SK-N-MC (cell line): ENCODE measurements around the gene SSR1.
"Not testable (repeated sequence)": the region's sequence is repeated elsewhere in the genome, so short reads cannot be mapped to it uniquely, and the experiment has no call there.

Experiments used
- EZH2 ChIP-seq: fragments of 200-600 bp; sonication (generic); IDR thresholded peaks from one replicate; pipeline ENCODE4 v1.6.1; 2017; ENCODE audit warnings: antibody characterized with exemption
- FOXP2 ChIP-seq: optimal IDR thresholded peaks from 2 replicates; pipeline ENCODE3; 2011; ENCODE audit warnings: mild to moderate bottlenecking, moderate library complexity; ENCODE audit not compliant: insufficient read depth; ENCODE audit errors: extremely low read length, control extremely low read depth
- POLR2AphosphoS5 ChIP-seq: IDR thresholded peaks from 2 replicates; pipeline ENCODE4 v1.6.1; 2012; ENCODE audit warnings: mild to moderate bottlenecking, low read depth, low read length, borderline replicate concordance

DNA sequence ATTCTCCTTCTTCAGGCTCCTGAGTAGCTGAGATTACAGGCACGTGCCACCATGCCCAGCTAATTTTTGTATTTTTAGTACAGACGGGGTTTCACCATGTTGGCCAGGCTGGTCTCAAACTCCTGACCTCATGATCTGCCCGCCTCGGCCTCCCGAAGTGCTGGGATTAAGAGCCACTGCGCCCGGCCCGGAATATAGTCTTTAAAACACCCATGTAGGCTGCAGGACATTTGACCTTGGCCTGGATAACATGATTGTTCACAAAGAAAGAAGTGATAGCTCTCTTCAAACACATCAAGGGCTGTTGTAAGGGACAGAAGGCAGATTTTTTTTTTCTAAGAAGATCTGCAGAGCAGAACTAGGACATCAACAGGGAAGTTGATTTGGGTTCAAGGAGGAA lies 38.5 kb downstream of the SSR1 start:
- not testable (repeated sequence) for TF ChIP-seq POLR2AphosphoS5, EZH2, FOXP2
